H9 (cell line): Measurements from ENCODE around the gene MPPE1. TPM values are rescaled to one million over a fixed set of nuclear protein-coding genes. Genes with fewer than 3 reads are reported as not detected.

ENCODE experiments used
- DNase-seq: peaks from one replicate; pipeline ENCODE4 v3.0.0-alpha.2; 2017
- H2AFZ ChIP-seq: one replicate; pipeline ENCODE4 v1.6.1; 2013; ENCODE audit warnings: mild to moderate bottlenecking, low read length, control low read depth, moderate library complexity
- H2AK5ac ChIP-seq: 2 replicates; pipeline ENCODE4 v1.6.1; 2013; ENCODE audit warnings: low read length, control low read depth, mixed read lengths; ENCODE audit not compliant: insufficient read length
- H2BK120ac ChIP-seq: one replicate; pipeline ENCODE4 v1.6.1; 2013; ENCODE audit warnings: low read depth, mild to moderate bottlenecking, low read length, control low read depth, inconsistent platforms; ENCODE audit not compliant: poor library complexity, severe bottlenecking
- H2BK12ac ChIP-seq: 2 replicates; pipeline ENCODE4 v1.6.1; 2013; ENCODE audit warnings: low read length, control low read depth, mixed read lengths, low read depth; ENCODE audit not compliant: insufficient read length
- H2BK15ac ChIP-seq: 2 replicates; pipeline ENCODE4 v1.6.1; 2013; ENCODE audit warnings: low read depth, low read length, control low read depth
- H2BK20ac ChIP-seq: one replicate; pipeline ENCODE4 v1.6.1; 2013; ENCODE audit warnings: low read depth, mild to moderate bottlenecking, low read length, control low read depth, inconsistent platforms; ENCODE audit not compliant: poor library complexity, severe bottlenecking
- H2BK5ac ChIP-seq: 2 replicates; pipeline ENCODE4 v1.6.1; 2013; ENCODE audit warnings: low read length, control low read depth, mixed read lengths; ENCODE audit not compliant: insufficient read length
- H3K14ac ChIP-seq: 2 replicates; pipeline ENCODE4 v1.6.1; 2013; ENCODE audit warnings: low read length, control low read depth; ENCODE audit not compliant: insufficient read depth
- H3K18ac ChIP-seq: 2 replicates; pipeline ENCODE4 v1.6.1; 2013; ENCODE audit warnings: low read depth, mild to moderate bottlenecking, mixed read lengths, low read length, control low read depth; ENCODE audit not compliant: insufficient read length
- H3K23ac ChIP-seq: 2 replicates; pipeline ENCODE4 v1.6.1; 2013; ENCODE audit warnings: low read length, control low read depth, mixed read lengths, low read depth; ENCODE audit not compliant: insufficient read length
- H3K23me2 ChIP-seq: 2 replicates; pipeline ENCODE4 v1.6.1; 2013; ENCODE audit warnings: low read depth, mild to moderate bottlenecking, mixed read lengths, low read length, control low read depth; ENCODE audit not compliant: insufficient read length, poor library complexity, severe bottlenecking
- H3K27ac ChIP-seq: 2 replicates; pipeline ENCODE4 v1.5.1; 2013; ENCODE audit warnings: low read length, control low read depth, mixed read lengths, low read depth; ENCODE audit not compliant: insufficient read length
- H3K27me3 ChIP-seq: 2 replicates; pipeline ENCODE4 v1.6.1; 2013; ENCODE audit warnings: low read length, control low read depth, inconsistent platforms; ENCODE audit not compliant: insufficient read depth
- H3K4ac ChIP-seq: 2 replicates; pipeline ENCODE4 v1.6.1; 2013; ENCODE audit warnings: low read depth, mild to moderate bottlenecking, control low read depth, inconsistent platforms, low read length, moderate library complexity
- H3K4me1 ChIP-seq: 2 replicates; pipeline ENCODE4 v1.6.1; 2013; ENCODE audit warnings: low read length, control low read depth, inconsistent platforms; ENCODE audit not compliant: insufficient read depth
- H3K4me2 ChIP-seq: 2 replicates; pipeline ENCODE4 v1.6.1; 2013; ENCODE audit warnings: low read length, control low read depth, mixed read lengths; ENCODE audit not compliant: insufficient read length, insufficient read depth
- H3K56ac ChIP-seq: 2 replicates; pipeline ENCODE4 v1.6.1; 2013; ENCODE audit warnings: low read depth, mild to moderate bottlenecking, mixed read lengths, low read length, control low read depth; ENCODE audit not compliant: insufficient read length
- H3K79me1 ChIP-seq: 2 replicates; pipeline ENCODE4 v1.6.1; 2013; ENCODE audit warnings: low read depth, mild to moderate bottlenecking, moderate library complexity, low read length, control low read depth, inconsistent platforms; ENCODE audit not compliant: insufficient read depth, poor library complexity, severe bottlenecking
- H3K79me2 ChIP-seq: 2 replicates; pipeline ENCODE4 v1.6.1; 2013; ENCODE audit warnings: low read length, control low read depth, inconsistent platforms; ENCODE audit not compliant: insufficient read depth
- H3K9ac ChIP-seq: 2 replicates; pipeline ENCODE4 v1.6.1; 2013; ENCODE audit warnings: low read length, control low read depth, mixed read lengths; ENCODE audit not compliant: insufficient read length; ENCODE audit errors: extremely low read depth
- H3K9me3 ChIP-seq: one replicate; pipeline ENCODE4 v1.6.1; 2013; ENCODE audit warnings: low read depth, low read length, inconsistent platforms; ENCODE audit not compliant: control insufficient read depth
- H3T11ph ChIP-seq: one replicate; pipeline ENCODE4 v1.6.1; 2013; ENCODE audit warnings: mild to moderate bottlenecking, low read length, control low read depth, inconsistent platforms
- H4K20me1 ChIP-seq: one replicate; pipeline ENCODE4 v1.6.1; 2013; ENCODE audit not compliant: control insufficient read depth, insufficient read length, insufficient read depth
- H4K5ac ChIP-seq: 2 replicates; pipeline ENCODE4 v1.6.1; 2013; ENCODE audit warnings: low read depth, mild to moderate bottlenecking, mixed read lengths, low read length, control low read depth; ENCODE audit not compliant: insufficient read length
- H4K8ac ChIP-seq: replicated peaks from 2 replicates; pipeline ENCODE4 v1.6.1; 2013; ENCODE audit warnings: low read length, control low read depth, mixed read lengths, low read depth; ENCODE audit not compliant: insufficient read length
- H4K91ac ChIP-seq: 2 replicates; pipeline ENCODE4 v1.6.1; 2013; ENCODE audit warnings: low read depth, mild to moderate bottlenecking, moderate library complexity, mixed read lengths, low read length, control low read depth; ENCODE audit not compliant: insufficient read length
- H3K27ac Mint-ChIP-seq, 3 experiments: 2 replicates in 2 of 3; 3 replicates in 1 of 3; pipeline ENCODE4 v1.8.0; 2020 to 2021; ENCODE audit warnings: mixed read lengths in 3 of 3, mild to moderate bottlenecking in 1 of 3, moderate library complexity in 1 of 3
- H3K27me3 Mint-ChIP-seq: 2 replicates; pipeline ENCODE4 v1.8.0; 2021; ENCODE audit warnings: low read depth, mild to moderate bottlenecking, moderate library complexity, mixed read lengths
- H3K36me3 Mint-ChIP-seq, 3 experiments: 2 replicates in 2 of 3; 3 replicates in 1 of 3; pipeline ENCODE4 v1.8.0; 2020 to 2021; ENCODE audit warnings: low read depth in 3 of 3, mixed read lengths in 3 of 3; ENCODE audit not compliant: insufficient read depth in 1 of 3
- H3K4me1 Mint-ChIP-seq, 2 experiments: 2 replicates each; pipeline ENCODE4 v1.8.0; 2020; ENCODE audit warnings: mixed read lengths in 2 of 2
- H3K4me3 Mint-ChIP-seq, 2 experiments: 2 replicates in 1 of 2; 3 replicates in 1 of 2; pipeline ENCODE4 v1.8.0; 2020 to 2021; ENCODE audit warnings: mild to moderate bottlenecking in 2 of 2, mixed read lengths in 2 of 2, moderate library complexity in 1 of 2
- H3K9me3 Mint-ChIP-seq, 2 experiments: 2 replicates in 1 of 2; 3 replicates in 1 of 2; pipeline ENCODE4 v1.8.0; 2020; ENCODE audit warnings: mild to moderate bottlenecking in 2 of 2, mixed read lengths in 2 of 2, moderate library complexity in 1 of 2
- CTCF ChIP-seq: fragments of 200-600 bp; sonication (generic); conservative IDR thresholded peaks from 3 replicates; pipeline ENCODE4 v1.8.0; 2021; ENCODE audit warnings: antibody characterized with exemption, mild to moderate bottlenecking
- WGBS: extraction: QIAGEN DNeasy Blood & Tissue Kit; methylation state at CpG from one replicate; pipeline ENCODE4 v1.1.7; 2013; ENCODE audit warnings: missing lambda C conversion rate, low lambda C conversion rate, mixed read lengths; ENCODE audit not compliant: insufficient read length; ENCODE audit errors: extremely low coverage; 5-methylcytosine and 5-hydroxymethylcytosine counted together
- total RNA-seq: library from RNA; stranded (reverse); gene quantifications from 2 replicates; pipeline ENCODE4 v1.2.1, GENCODE V29; 2021

Gene MPPE1
- total RNA-seq, 1 experiment from 2014 or later, result 13.2 TPM

GRCh38 chr18:11851146-11851805, 56.8 kb downstream of the MPPE1 start, which contains the start of gene CHMP1B:
TSS of gene CHMP1B (plus strand) at chr18:11851413. CDS start at chr18:11851512, 99 bp downstream.
- peaks cover 2% of the 10 kb centered on the region; the same call in 1 of the 2 replicates for H3K27me3 Mint-ChIP-seq
- Histone ChIP-seq H2AK5ac (no peak within 1 kb of the TSS), H3K23me2 (peaks cover 10% of the 10 kb centered on the region), H4K20me1 (no peaks in the 10 kb centered on the region), H4K8ac (no peak within 1 kb of the TSS), H3K4me2 (peak within 1 kb of the TSS; percentile 94), H2BK5ac (peak within 1 kb of the TSS; percentile 1), H3K79me1 (no peaks in the 10 kb centered on the region), H3K9ac (peak within 1 kb of the TSS; percentile 94), H3K56ac (no peak within 1 kb of the TSS), H3T11ph (peak within 1 kb of the TSS; percentile 23), H3K4me1 (no peaks in the 10 kb centered on the region; the same call in 1 of the 2 replicates), H3K4ac (no peak within 1 kb of the TSS), H3K14ac (peak within 1 kb of the TSS; percentile 93), H3K9me3 (no peaks in the 10 kb centered on the region), H3K23ac (no peak within 1 kb of the TSS), H3K79me2 (peaks cover 18% of the 10 kb centered on the region; the same call in 1 of the 2 replicates), H2BK12ac (no peak within 1 kb of the TSS), H4K5ac (peak within 1 kb of the TSS; percentile 14), H3K27ac (peak within 1 kb of the TSS; percentile 43), H3K18ac (peak within 1 kb of the TSS; percentile 76), H2BK120ac (no peak within 1 kb of the TSS), H4K91ac (peak within 1 kb of the TSS; percentile 10), H2BK20ac (no peak within 1 kb of the TSS), H2AFZ (no peak within 1 kb of the TSS), H3K27me3 (no peaks in the 10 kb centered on the region), H2BK15ac (0 out of 2 replicates have a peak within 1 kb of the TSS, but pooled peaks have one; percentile 65)
- H3K4me1 Mint-ChIP-seq, result peaks cover 24 to 28% of the 10 kb centered on the region in 2 experiments
- H3K36me3 Mint-ChIP-seq, result peaks cover 2 to 4% (median 2%) of the 10 kb centered on the region in 3 experiments; a peak in 3 of 7 replicates
- no peak for TF ChIP-seq CTCF
- DNase-seq, result peak; percentile 97
- no CpG with 5 or more reads among the region's 53 CpGs for WGBS
- H3K9me3 Mint-ChIP-seq, result no peaks in the 10 kb centered on the region; a peak in 1 of 5 replicates
- peak within 1 kb of the TSS; percentile 100 for H3K4me3 Mint-ChIP-seq
- H3K27ac Mint-ChIP-seq, result peak within 1 kb of the TSS; percentile 99 to 100 (median 100)
